DND-41 (cell line): ENCODE results near the gene SOX9.

ENCODE experiments used
- ATAC-seq: fragments of 200-7000 bp; cut with Tn5 transposase; 3 replicates; pipeline ENCODE4 v1.9.1; 2021; ENCODE audit warnings: low read depth; ENCODE audit not compliant: insufficient read depth
- DNase-seq: peaks from one replicate; pipeline ENCODE4 v3.0.0-alpha.2; 2020
- H2AFZ ChIP-seq: 2 replicates; pipeline ENCODE4 v1.6.0; 2012; ENCODE audit warnings: low read depth, low read length
- H3K27ac ChIP-seq: 2 replicates; pipeline ENCODE4 v1.5.1; 2012; ENCODE audit warnings: low read length, inconsistent platforms
- H3K27me3 ChIP-seq: fragments of 200-600 bp; sonication (generic); 2 replicates; pipeline ENCODE4 v1.6.0; 2012; ENCODE audit warnings: low read length, mild to moderate bottlenecking, inconsistent platforms; ENCODE audit not compliant: insufficient read depth, poor library complexity
- H3K36me3 ChIP-seq: 2 replicates; pipeline ENCODE4 v1.5.1; 2012; ENCODE audit warnings: low read length, inconsistent platforms; ENCODE audit not compliant: insufficient read depth
- H3K4me1 ChIP-seq: 2 replicates; pipeline ENCODE4 v1.5.1; 2012; ENCODE audit warnings: mild to moderate bottlenecking, low read length; ENCODE audit not compliant: insufficient read depth
- H3K4me2 ChIP-seq: 2 replicates; pipeline ENCODE4 v1.6.0; 2012; ENCODE audit warnings: mild to moderate bottlenecking, moderate library complexity, low read length, inconsistent platforms; ENCODE audit not compliant: insufficient read depth
- H3K4me3 ChIP-seq, 2 experiments: fragments of 200-600 bp in 1 of 2; shearing (Covaris generic) in 1 of 2; 2 replicates each; pipeline ENCODE4 v1.5.1; 2012 to 2016; ENCODE audit warnings: inconsistent platforms in 2 of 2, low read length in 2 of 2, mild to moderate bottlenecking in 2 of 2, low read depth in 1 of 2, moderate library complexity in 1 of 2
- H3K79me2 ChIP-seq: 2 replicates; pipeline ENCODE4 v1.6.0; 2012; ENCODE audit warnings: low read length, inconsistent platforms; ENCODE audit not compliant: insufficient read depth
- H3K9ac ChIP-seq: 2 replicates; pipeline ENCODE4 v1.6.0; 2012; ENCODE audit warnings: low read depth, mild to moderate bottlenecking, inconsistent platforms, low read length, moderate library complexity
- H3K9me3 ChIP-seq: 2 replicates; pipeline ENCODE4 v1.5.1; 2012; ENCODE audit warnings: low read length, moderate library complexity, mild to moderate bottlenecking, inconsistent platforms; ENCODE audit not compliant: insufficient read depth, severe bottlenecking
- H4K20me1 ChIP-seq: 2 replicates; pipeline ENCODE4 v1.6.0; 2012; ENCODE audit warnings: low read length; ENCODE audit not compliant: insufficient read depth
- EZH2 ChIP-seq: IDR thresholded peaks from 3 replicates; pipeline ENCODE4 v1.6.1; 2012; ENCODE audit warnings: borderline replicate concordance, low read depth, mild to moderate bottlenecking, moderate library complexity, low read length, inconsistent platforms; ENCODE audit not compliant: severe bottlenecking
- TF ChIP-seq, protein P1 (sequence below): IDR thresholded peaks from 2 replicates; pipeline ENCODE4 v1.5.1; 2012; ENCODE audit warnings: borderline replicate concordance, low read length, moderate library complexity, mild to moderate bottlenecking; ENCODE audit not compliant: poor library complexity, severe bottlenecking; ENCODE audit errors: extremely low read depth

The SOX9 gene

DNA sequence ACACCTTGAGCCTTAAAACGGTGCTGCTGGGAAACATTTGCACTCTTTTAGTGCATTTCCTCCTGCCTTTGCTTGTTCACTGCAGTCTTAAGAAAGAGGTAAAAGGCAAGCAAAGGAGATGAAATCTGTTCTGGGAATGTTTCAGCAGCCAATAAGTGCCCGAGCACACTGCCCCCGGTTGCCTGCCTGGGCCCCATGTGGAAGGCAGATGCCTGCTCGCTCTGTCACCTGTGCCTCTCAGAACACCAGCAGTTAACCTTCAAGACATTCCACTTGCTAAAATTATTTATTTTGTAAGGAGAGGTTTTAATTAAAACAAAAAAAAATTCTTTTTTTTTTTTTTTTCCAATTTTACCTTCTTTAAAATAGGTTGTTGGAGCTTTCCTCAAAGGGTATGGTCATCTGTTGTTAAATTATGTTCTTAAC, 4.4 kb downstream of the SOX9 start:
- no peak overlapping the region for H3K9ac ChIP-seq
- no peak for TF ChIP-seq EZH2
- TF ChIP-seq, protein P1, sequence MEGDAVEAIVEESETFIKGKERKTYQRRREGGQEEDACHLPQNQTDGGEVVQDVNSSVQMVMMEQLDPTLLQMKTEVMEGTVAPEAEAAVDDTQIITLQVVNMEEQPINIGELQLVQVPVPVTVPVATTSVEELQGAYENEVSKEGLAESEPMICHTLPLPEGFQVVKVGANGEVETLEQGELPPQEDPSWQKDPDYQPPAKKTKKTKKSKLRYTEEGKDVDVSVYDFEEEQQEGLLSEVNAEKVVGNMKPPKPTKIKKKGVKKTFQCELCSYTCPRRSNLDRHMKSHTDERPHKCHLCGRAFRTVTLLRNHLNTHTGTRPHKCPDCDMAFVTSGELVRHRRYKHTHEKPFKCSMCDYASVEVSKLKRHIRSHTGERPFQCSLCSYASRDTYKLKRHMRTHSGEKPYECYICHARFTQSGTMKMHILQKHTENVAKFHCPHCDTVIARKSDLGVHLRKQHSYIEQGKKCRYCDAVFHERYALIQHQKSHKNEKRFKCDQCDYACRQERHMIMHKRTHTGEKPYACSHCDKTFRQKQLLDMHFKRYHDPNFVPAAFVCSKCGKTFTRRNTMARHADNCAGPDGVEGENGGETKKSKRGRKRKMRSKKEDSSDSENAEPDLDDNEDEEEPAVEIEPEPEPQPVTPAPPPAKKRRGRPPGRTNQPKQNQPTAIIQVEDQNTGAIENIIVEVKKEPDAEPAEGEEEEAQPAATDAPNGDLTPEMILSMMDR = no peak
- no peak overlapping the region for H2AFZ ChIP-seq
- DNase-seq = no peak
- ATAC-seq = no peak
- H3K79me2 ChIP-seq = no peaks in the 10 kb centered on the region
- H3K27ac ChIP-seq = no peak overlapping the region
- no peaks in the 10 kb centered on the region for H3K9me3 ChIP-seq
- H3K4me3 ChIP-seq = no peak overlapping the region
- no peaks in the 10 kb centered on the region for H4K20me1 ChIP-seq
- H3K4me2 ChIP-seq = no peak overlapping the region
- H3K4me1 ChIP-seq = no peaks in the 10 kb centered on the region
- peaks cover 6% of the 10 kb centered on the region for H3K27me3 ChIP-seq
- H3K36me3 ChIP-seq = no peaks in the 10 kb centered on the region

- no peak overlapping the region for H3K4me2 ChIP-seq
- H3K36me3 ChIP-seq = no peaks in the 10 kb centered on the region
- H3K27me3 ChIP-seq = peaks cover 6% of the 10 kb centered on the region
- H3K27ac ChIP-seq = no peak overlapping the region
- H3K4me1 ChIP-seq = no peaks in the 10 kb centered on the region
- no peak overlapping the region for H3K4me3 ChIP-seq
- no peaks in the 10 kb centered on the region for H3K9me3 ChIP-seq
- H3K79me2 ChIP-seq = no peaks in the 10 kb centered on the region
- H4K20me1 ChIP-seq = no peaks in the 10 kb centered on the region
- H3K9ac ChIP-seq = no peak overlapping the region
- DNase-seq = no peak
- no peak overlapping the region for H2AFZ ChIP-seq
- no peak for ATAC-seq
- TF ChIP-seq, protein P1 = no peak
- TF ChIP-seq EZH2 = no peak
Measured at GRCh38 chr17:72125742-72126141, 4.9 kb downstream of the SOX9 start.

DNA sequence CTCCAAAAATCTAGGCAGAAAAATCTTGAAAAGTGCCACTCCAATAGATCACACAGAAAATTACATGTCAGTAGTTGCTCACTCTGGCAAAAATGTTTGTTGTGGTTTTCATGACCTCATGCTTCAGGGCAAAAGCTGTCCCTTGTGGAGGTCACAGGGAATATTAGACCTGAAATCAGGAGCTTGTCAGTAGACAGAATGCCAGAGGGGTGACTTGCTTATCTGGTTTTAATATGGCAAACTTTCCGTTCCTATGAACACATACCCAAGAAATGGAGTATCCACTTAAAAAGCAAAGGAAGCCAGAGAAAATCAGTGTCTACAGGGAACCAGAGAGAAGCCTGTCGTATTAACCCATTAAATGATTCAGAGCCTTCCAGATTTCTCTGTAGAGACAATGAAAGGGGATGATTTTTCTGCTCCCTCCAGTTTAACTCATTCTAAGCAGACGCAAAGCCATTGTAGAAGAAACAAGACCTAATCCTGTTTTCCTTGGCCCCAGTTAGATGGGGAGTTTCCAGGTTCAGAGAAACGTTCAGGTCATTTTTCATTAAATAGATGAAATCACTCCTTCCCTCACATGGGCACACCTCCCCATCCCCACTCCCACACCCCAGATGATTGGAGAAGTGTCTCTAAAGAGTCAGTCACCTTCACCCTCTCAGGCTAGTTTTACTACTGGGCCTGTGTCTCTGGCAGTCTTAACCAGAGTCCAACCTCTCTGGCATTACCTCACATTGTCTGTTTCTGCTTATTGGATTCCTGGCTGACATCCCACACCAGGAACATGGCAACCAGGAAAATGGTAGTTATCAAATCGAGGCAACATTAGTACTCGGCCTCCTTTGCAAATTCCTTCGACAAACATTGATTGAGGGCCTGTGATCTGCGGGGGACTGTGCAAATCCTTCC, 6.0 kb downstream of the SOX9 start:
- ATAC-seq (no peak), DNase-seq (no peak)
- Histone ChIP-seq H3K4me3 (no peak overlapping the region), H3K79me2 (no peaks in the 10 kb centered on the region), H3K9me3 (no peaks in the 10 kb centered on the region), H3K4me2 (no peak overlapping the region), H3K4me1 (no peaks in the 10 kb centered on the region), H3K36me3 (no peaks in the 10 kb centered on the region), H4K20me1 (no peaks in the 10 kb centered on the region), H3K9ac (no peak overlapping the region), H3K27me3 (peaks cover 6% of the 10 kb centered on the region), H2AFZ (no peak overlapping the region), H3K27ac (no peak overlapping the region)
- TF ChIP-seq, protein P1 = no peak
- no peak for TF ChIP-seq EZH2
